Measurements from ENCODE around the gene MRAS. TPM values are rescaled to one million over a fixed set of nuclear protein-coding genes. Genes with fewer than 3 reads are reported as not detected.

The MRAS gene
- total RNA-seq, 1 donor from 2014 or later = 41.5 TPM

DNA sequence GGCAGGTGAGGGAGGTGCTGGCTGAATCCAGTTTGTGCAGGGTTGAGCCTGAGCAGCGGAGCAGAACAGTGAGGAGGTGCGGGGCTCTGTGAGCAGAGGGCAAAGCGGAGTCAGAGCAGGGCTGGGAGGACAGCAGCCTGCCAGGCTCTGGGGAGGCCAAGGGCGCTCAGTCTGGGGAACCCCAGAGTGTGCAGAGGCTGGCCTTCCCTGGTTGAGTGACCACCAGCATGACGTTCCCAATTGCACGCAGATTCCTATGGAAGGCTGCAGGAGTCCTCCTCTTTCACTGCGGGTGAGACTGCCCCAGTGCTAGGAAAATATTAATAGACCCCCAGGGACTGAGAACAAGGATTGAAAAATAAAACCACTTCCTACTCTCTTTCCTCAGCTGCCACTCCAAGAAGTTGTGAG is 13.2 kb downstream of the MRAS start:
- TF ChIP-seq CTCF (IDR thresholded peaks at IDR 0.05; ENCODE audit: partially characterized antibody, unreplicated experiment) = no peak
- H3K27me3 Mint-ChIP-seq (ENCODE audit: unreplicated experiment) = peaks cover 3% of the 10 kb centered on the region
- DNase-seq = no peak
- peaks cover 5% of the 10 kb centered on the region for H3K9me3 Mint-ChIP-seq (ENCODE audit: unreplicated experiment)
- no peak overlapping the region for H3K4me3 Mint-ChIP-seq (ENCODE audit: unreplicated experiment)
- H3K4me1 Mint-ChIP-seq (ENCODE audit: low read depth, unreplicated experiment) = peaks cover 7% of the 10 kb centered on the region
- no peaks in the 10 kb centered on the region for H3K36me3 Mint-ChIP-seq (ENCODE audit: unreplicated experiment)
- H3K27ac Mint-ChIP-seq (ENCODE audit: unreplicated experiment) = no peak overlapping the region

GRCh38 chr3:138362538-138362937 is 14.2 kb downstream of the MRAS start:
- no peak for TF ChIP-seq CTCF (IDR thresholded peaks at IDR 0.05; ENCODE audit: partially characterized antibody, unreplicated experiment)
- Mint-ChIP-seq H3K4me3 (ENCODE audit: unreplicated experiment) (no peak overlapping the region), H3K27me3 (ENCODE audit: unreplicated experiment) (peaks cover 3% of the 10 kb centered on the region), H3K4me1 (ENCODE audit: low read depth, unreplicated experiment) (peaks cover 7% of the 10 kb centered on the region), H3K36me3 (ENCODE audit: unreplicated experiment) (no peaks in the 10 kb centered on the region), H3K27ac (ENCODE audit: unreplicated experiment) (no peak overlapping the region), H3K9me3 (ENCODE audit: unreplicated experiment) (peaks cover 4% of the 10 kb centered on the region)
- no peak for DNase-seq

DNA sequence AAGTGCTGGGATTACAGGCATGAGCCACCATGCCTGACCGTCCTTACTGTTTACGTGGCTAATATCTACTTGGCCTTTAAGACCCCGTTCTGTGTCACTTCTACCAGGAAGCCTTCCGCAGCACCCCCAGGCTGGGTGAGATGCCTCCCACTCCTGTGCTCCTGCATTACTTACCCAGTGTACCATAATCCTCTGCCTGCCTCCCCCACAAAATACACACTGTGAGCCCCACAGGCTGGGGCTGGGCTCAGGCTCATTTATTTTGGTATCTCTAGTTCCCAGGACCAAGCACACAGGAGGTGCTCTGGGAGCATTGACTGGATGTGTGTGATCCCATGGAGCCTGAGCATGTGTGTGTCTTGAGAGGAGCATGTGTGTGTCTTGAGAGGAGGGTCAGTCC is 14.9 kb downstream of the MRAS start:
- no peak overlapping the region for H3K4me3 Mint-ChIP-seq (ENCODE audit: unreplicated experiment)

DNA sequence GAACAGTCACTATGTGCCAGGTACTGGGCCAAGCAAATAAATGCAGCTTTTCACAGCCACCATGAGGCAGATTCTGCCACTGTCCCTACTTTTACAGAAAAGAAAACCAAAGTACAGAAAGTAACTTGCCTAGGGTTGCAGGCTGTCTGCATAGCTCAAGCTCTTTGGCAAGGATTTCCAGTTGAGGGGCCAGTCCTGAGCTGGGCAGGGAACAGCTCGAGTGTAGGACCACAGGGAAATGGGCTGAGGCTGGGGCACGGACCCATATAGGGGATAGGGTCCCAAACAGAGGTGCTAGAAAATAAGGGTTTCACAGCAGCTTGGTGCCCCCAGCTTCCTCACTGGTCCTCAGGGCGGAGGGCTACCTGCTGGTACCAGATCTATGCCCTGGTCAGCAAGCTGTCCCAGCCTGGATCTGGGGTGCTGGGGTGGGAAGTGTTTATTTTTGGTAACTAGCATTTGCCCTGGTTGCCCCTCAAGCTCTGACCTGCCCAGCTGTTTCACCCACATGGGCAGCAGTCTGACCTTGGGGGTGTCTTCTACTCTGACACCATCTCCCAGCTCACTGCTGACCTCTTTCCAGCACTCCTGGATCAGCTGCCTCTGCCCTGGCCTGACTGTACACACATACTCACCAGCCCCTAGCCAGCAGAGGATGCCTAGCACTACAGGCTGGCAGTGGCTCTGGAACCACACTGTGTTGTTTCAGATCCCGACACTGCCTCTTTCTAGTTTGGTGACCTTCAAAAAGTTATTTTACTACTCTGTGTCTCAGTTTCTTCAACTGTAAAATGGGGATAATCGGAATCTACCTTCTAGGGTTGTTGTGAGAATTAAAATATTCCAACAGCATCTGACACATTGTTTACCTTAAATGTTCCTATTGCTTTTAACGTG is 16.2 kb downstream of the MRAS start:
- no peak overlapping the region for H3K4me3 Mint-ChIP-seq (ENCODE audit: unreplicated experiment)
- H3K27me3 Mint-ChIP-seq (ENCODE audit: unreplicated experiment) = peaks cover 3% of the 10 kb centered on the region
- peaks cover 9% of the 10 kb centered on the region for H3K4me1 Mint-ChIP-seq (ENCODE audit: low read depth, unreplicated experiment)
- no peak overlapping the region for H3K27ac Mint-ChIP-seq (ENCODE audit: unreplicated experiment)
- no peaks in the 10 kb centered on the region for H3K36me3 Mint-ChIP-seq (ENCODE audit: unreplicated experiment)
- peaks cover 6% of the 10 kb centered on the region for H3K9me3 Mint-ChIP-seq (ENCODE audit: unreplicated experiment)
- DNase-seq = no peak
- TF ChIP-seq CTCF (IDR thresholded peaks at IDR 0.05; ENCODE audit: partially characterized antibody, unreplicated experiment) = no peak

More for the DNA sequence above, 14.9 kb downstream of the MRAS start:
- DNase-seq = no peak
- H3K36me3 Mint-ChIP-seq (ENCODE audit: unreplicated experiment) = no peaks in the 10 kb centered on the region
- peaks cover 9% of the 10 kb centered on the region for H3K4me1 Mint-ChIP-seq (ENCODE audit: low read depth, unreplicated experiment)
- H3K27me3 Mint-ChIP-seq (ENCODE audit: unreplicated experiment) = peaks cover 3% of the 10 kb centered on the region
- no peak for TF ChIP-seq CTCF (IDR thresholded peaks at IDR 0.05; ENCODE audit: partially characterized antibody, unreplicated experiment)
- H3K27ac Mint-ChIP-seq (ENCODE audit: unreplicated experiment) = no peak overlapping the region
- H3K9me3 Mint-ChIP-seq (ENCODE audit: unreplicated experiment) = peaks cover 6% of the 10 kb centered on the region

GRCh38 chr3:138365253-138365555 is 16.8 kb downstream of the MRAS start:
- peaks cover 9% of the 10 kb centered on the region for H3K4me1 Mint-ChIP-seq (ENCODE audit: low read depth, unreplicated experiment)
- H3K4me3 Mint-ChIP-seq (ENCODE audit: unreplicated experiment) = no peak overlapping the region
- H3K9me3 Mint-ChIP-seq (ENCODE audit: unreplicated experiment) = peaks cover 6% of the 10 kb centered on the region
- no peaks in the 10 kb centered on the region for H3K36me3 Mint-ChIP-seq (ENCODE audit: unreplicated experiment)
- DNase-seq = no peak
- peaks cover 3% of the 10 kb centered on the region for H3K27me3 Mint-ChIP-seq (ENCODE audit: unreplicated experiment)
- TF ChIP-seq CTCF (IDR thresholded peaks at IDR 0.05; ENCODE audit: partially characterized antibody, unreplicated experiment) = no peak
- H3K27ac Mint-ChIP-seq (ENCODE audit: unreplicated experiment) = no peak overlapping the region

All from glutamatergic neuron (in vitro differentiated cells).